OCI-LY7 (cell line): Measurements from ENCODE around the gene ZBTB16. TPM values are rescaled to one million over a fixed set of nuclear protein-coding genes. Genes with fewer than 3 reads are reported as not detected.

ENCODE experiments used
- BruUV-seq: library from RNA; stranded (reverse); fragments of 400-500 nt; replicated peaks from 2 replicates; lab custom pipeline; 2021; lab: Mats Ljungman, UMichigan
- CTCF ChIA-PET: fragments of 300-600 bp; sonication (Branson Sonifier 250); formaldehyde crosslinking; loops from one replicate; lab custom pipeline; 2022; ENCODE audit warnings: antibody characterized with exemption; ENCODE audit not compliant: unreplicated experiment; lab: Charles Lee
- POLR2A ChIA-PET: fragments of 300-600 bp; sonication (Branson Sonifier 250); formaldehyde crosslinking; loops from one replicate; lab custom pipeline; 2022; ENCODE audit warnings: antibody characterized with exemption; lab: Charles Lee
- DNase-seq: peaks from one replicate; pipeline ENCODE4 v3.0.0-alpha.2; 2015; ENCODE audit warnings: low spot score
- H2AFZ ChIP-seq: fragments of 200-600 bp; sonication (generic), shearing (Covaris generic); 2 replicates; pipeline ENCODE4 v1.6.1; 2014; ENCODE audit warnings: mild to moderate bottlenecking, antibody characterized with exemption, low read length, moderate library complexity
- H3K27ac ChIP-seq: fragments of 200-600 bp; sonication (generic); 2 replicates; pipeline ENCODE4 v1.5.1; 2014; ENCODE audit warnings: mixed run types, low read depth, mild to moderate bottlenecking, moderate library complexity, low read length, inconsistent platforms; ENCODE audit not compliant: poor library complexity, severe bottlenecking
- H3K36me3 ChIP-seq: fragments of 200-600 bp; sonication (generic); 2 replicates; pipeline ENCODE4 v1.6.1; 2014; ENCODE audit warnings: mild to moderate bottlenecking, antibody characterized with exemption, low read length, moderate library complexity, mixed read lengths; ENCODE audit not compliant: insufficient read depth
- H3K4me1 ChIP-seq: fragments of 200-600 bp; sonication (generic); 2 replicates; pipeline ENCODE4 v1.5.1; 2014; ENCODE audit warnings: mild to moderate bottlenecking, low read length; ENCODE audit not compliant: insufficient read depth, poor library complexity, severe bottlenecking
- H3K4me2 ChIP-seq: fragments of 200-600 bp; sonication (generic); 2 replicates; pipeline ENCODE4 v1.6.1; 2014; ENCODE audit warnings: mild to moderate bottlenecking, low read length
- H3K4me3 ChIP-seq: fragments of 200-600 bp; sonication (generic); 2 replicates; pipeline ENCODE4 v1.5.1; 2014; ENCODE audit warnings: mild to moderate bottlenecking, low read depth, low read length; ENCODE audit not compliant: poor library complexity, severe bottlenecking
- H3K79me2 ChIP-seq: fragments of 200-600 bp; sonication (generic); 2 replicates; pipeline ENCODE4 v1.6.1; 2016; ENCODE audit warnings: low read depth, mild to moderate bottlenecking, low read length, moderate library complexity, mixed read lengths; ENCODE audit not compliant: insufficient read depth
- H3K9me2 ChIP-seq: fragments of 200-600 bp; sonication (generic); 2 replicates; pipeline ENCODE4 v1.6.1; 2016; ENCODE audit warnings: mild to moderate bottlenecking, low read length, mixed read lengths; ENCODE audit not compliant: insufficient read depth
- H3K9me3 ChIP-seq: fragments of 200-600 bp; sonication (generic); 2 replicates; pipeline ENCODE4 v1.6.1; 2014; ENCODE audit warnings: mild to moderate bottlenecking, mixed run types, low read length, mixed read lengths
- H4K20me1 ChIP-seq: fragments of 200-600 bp; sonication (generic); 2 replicates; pipeline ENCODE4 v1.6.1; 2014; ENCODE audit warnings: mild to moderate bottlenecking, antibody characterized with exemption, low read length, moderate library complexity, mixed read lengths; ENCODE audit not compliant: insufficient read depth
- EZH2phosphoT487 ChIP-seq: fragments of 200-600 bp; sonication (generic); IDR thresholded peaks from 2 replicates; pipeline ENCODE4 v1.6.1; 2018; ENCODE audit warnings: low read depth, borderline replicate concordance, mild to moderate bottlenecking, mixed run types, antibody characterized with exemption, low read length, moderate library complexity, mixed read lengths
- intact Hi-C: fragments of 100-400 bp; cut with micrococcal nuclease; formaldehyde crosslinking; loops from one replicate; pipeline ENCODE4 v1.10.0; 2022; ENCODE audit not compliant: unreplicated experiment
- total RNA-seq, 2 experiments: library from RNA; depleted of rRNA in 1 of 2; stranded (reverse); fragments of >200 nt in 1 of 2; shearing (Covaris generic) in 1 of 2; gene quantifications; 2 replicates each; pipeline ENCODE4 v1.2.3, GENCODE V29; 2014 to 2022
- TF ChIP-seq, protein P1 (sequence below): fragments of 200-600 bp; sonication (generic); conservative IDR thresholded peaks from 2 replicates; pipeline ENCODE4 v1.5.1; 2014; ENCODE audit warnings: mild to moderate bottlenecking, antibody characterized with exemption, low read length, moderate library complexity, mixed read lengths

Gene ZBTB16
- total RNA-seq, 2 experiments from 2014 or later: not detected

DNA sequence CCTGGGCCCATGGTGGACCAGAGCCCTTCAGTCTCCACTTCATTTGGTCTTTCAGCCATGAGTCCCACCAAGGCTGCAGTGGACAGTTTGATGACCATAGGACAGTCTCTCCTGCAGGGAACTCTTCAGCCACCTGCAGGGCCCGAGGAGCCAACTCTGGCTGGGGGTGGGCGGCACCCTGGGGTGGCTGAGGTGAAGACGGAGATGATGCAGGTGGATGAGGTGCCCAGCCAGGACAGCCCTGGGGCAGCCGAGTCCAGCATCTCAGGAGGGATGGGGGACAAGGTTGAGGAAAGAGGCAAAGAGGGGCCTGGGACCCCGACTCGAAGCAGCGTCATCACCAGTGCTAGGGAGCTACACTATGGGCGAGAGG is 4.3 kb downstream of the ZBTB16 start:
- no peaks in the 10 kb centered on the region for H3K9me3 ChIP-seq
- H3K4me3 ChIP-seq: no peak overlapping the region
- DNase-seq: no peak
- no peaks in the 10 kb centered on the region for H3K79me2 ChIP-seq
- no peaks in the 10 kb centered on the region for H4K20me1 ChIP-seq
- ChIA-PET CTCF (no interaction called here), POLR2A (no interaction called here)
- intact Hi-C loops: no loop called here
- no peaks in the 10 kb centered on the region for H3K36me3 ChIP-seq
- no peaks in the 10 kb centered on the region for H3K9me2 ChIP-seq
- no TSS peak for BruUV-seq
- no peak overlapping the region for H3K4me2 ChIP-seq
- H2AFZ ChIP-seq: no peak overlapping the region
- no peaks in the 10 kb centered on the region for H3K4me1 ChIP-seq
- TF ChIP-seq, protein P1, sequence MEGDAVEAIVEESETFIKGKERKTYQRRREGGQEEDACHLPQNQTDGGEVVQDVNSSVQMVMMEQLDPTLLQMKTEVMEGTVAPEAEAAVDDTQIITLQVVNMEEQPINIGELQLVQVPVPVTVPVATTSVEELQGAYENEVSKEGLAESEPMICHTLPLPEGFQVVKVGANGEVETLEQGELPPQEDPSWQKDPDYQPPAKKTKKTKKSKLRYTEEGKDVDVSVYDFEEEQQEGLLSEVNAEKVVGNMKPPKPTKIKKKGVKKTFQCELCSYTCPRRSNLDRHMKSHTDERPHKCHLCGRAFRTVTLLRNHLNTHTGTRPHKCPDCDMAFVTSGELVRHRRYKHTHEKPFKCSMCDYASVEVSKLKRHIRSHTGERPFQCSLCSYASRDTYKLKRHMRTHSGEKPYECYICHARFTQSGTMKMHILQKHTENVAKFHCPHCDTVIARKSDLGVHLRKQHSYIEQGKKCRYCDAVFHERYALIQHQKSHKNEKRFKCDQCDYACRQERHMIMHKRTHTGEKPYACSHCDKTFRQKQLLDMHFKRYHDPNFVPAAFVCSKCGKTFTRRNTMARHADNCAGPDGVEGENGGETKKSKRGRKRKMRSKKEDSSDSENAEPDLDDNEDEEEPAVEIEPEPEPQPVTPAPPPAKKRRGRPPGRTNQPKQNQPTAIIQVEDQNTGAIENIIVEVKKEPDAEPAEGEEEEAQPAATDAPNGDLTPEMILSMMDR: no peak
- no peak for TF ChIP-seq EZH2phosphoT487
- no peak overlapping the region for H3K27ac ChIP-seq

DNA sequence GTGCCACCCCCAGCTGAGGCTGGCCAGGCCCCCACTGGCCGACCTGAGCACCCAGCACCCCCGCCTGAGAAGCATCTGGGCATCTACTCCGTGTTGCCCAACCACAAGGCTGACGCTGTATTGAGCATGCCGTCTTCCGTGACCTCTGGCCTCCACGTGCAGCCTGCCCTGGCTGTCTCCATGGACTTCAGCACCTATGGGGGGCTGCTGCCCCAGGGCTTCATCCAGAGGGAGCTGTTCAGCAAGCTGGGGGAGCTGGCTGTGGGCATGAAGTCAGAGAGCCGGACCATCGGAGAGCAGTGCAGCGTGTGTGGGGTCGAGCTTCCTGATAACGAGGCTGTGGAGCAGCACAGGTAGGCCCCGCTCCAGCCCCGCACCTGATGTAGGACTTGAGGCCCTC is 4.7 kb downstream of the ZBTB16 start:
- Histone ChIP-seq H4K20me1 (no peaks in the 10 kb centered on the region), H3K27ac (no peak overlapping the region), H3K4me2 (no peak overlapping the region), H3K9me2 (no peaks in the 10 kb centered on the region), H3K9me3 (no peaks in the 10 kb centered on the region), H3K4me3 (no peak overlapping the region), H3K79me2 (no peaks in the 10 kb centered on the region), H2AFZ (no peak overlapping the region), H3K4me1 (no peaks in the 10 kb centered on the region), H3K36me3 (no peaks in the 10 kb centered on the region)
- no TSS peak for BruUV-seq
- TF ChIP-seq, protein P1: no peak
- TF ChIP-seq EZH2phosphoT487: no peak
- ChIA-PET CTCF (no interaction called here), POLR2A (no interaction called here)
- DNase-seq: no peak
- intact Hi-C loops: no loop called here

DNA sequence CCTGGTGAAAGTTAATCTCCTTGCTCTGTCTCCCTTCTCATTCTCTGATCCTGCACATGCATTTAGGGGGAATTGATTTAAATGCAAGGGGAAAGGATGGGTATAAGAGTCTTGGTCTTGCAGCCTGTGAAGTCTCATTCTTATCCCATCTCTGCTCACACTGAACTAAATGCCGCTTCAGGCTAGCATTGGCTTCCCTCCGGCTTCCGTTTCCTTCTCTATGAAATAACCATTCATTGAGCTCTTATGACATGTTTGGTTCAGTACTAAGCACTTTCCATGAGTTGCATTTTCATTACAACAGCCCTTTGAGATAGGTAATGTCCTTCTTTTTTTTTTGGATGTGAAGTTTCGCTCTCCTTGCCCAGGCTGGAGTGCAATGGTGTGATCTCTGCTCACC is 5.6 kb downstream of the ZBTB16 start:
- DNase-seq: no peak
- H3K9me2 ChIP-seq: no peaks in the 10 kb centered on the region
- no peaks in the 10 kb centered on the region for H4K20me1 ChIP-seq
- no peak overlapping the region for H3K27ac ChIP-seq
- intact Hi-C loops: no loop called here
- no peaks in the 10 kb centered on the region for H3K9me3 ChIP-seq
- H3K79me2 ChIP-seq: no peaks in the 10 kb centered on the region
- POLR2A ChIA-PET: no interaction called here
- BruUV-seq: no TSS peak
- H3K4me3 ChIP-seq: no peak overlapping the region
- no peak overlapping the region for H3K4me2 ChIP-seq
- H2AFZ ChIP-seq: no peak overlapping the region
- H3K36me3 ChIP-seq: no peaks in the 10 kb centered on the region
- TF ChIP-seq, protein P1: no peak
- no peak for TF ChIP-seq EZH2phosphoT487
- CTCF ChIA-PET: no interaction called here
- no peaks in the 10 kb centered on the region for H3K4me1 ChIP-seq
